ENCODE measurements around the gene TMEM79. TPM values are rescaled to one million over a fixed set of nuclear protein-coding genes. Genes with fewer than 3 reads are reported as not detected.

The TMEM79 gene
- total RNA-seq, 2 experiments from 2014 or later, result 6.2 to 6.8 TPM

- Histone ChIP-seq H2AFZ (ENCODE audit: low read length) (no peak overlapping the region), H3K36me3 (ENCODE audit: insufficient read depth, low read length) (no peaks in the 10 kb centered on the region), H3K9me3 (ENCODE audit: low read length) (no peaks in the 10 kb centered on the region), H3K4me1 (ENCODE audit: insufficient read depth, low read length, poor library complexity, severe bottlenecking) (no peaks in the 10 kb centered on the region), H3K4me3 (ENCODE audit: low read depth, low read length, poor library complexity, severe bottlenecking) (no peak overlapping the region), H4K20me1 (ENCODE audit: insufficient read depth, low read length) (no peaks in the 10 kb centered on the region), H3K4me2 (ENCODE audit: low read length) (no peak overlapping the region), H3K27ac (ENCODE audit: low read depth, low read length, poor library complexity, severe bottlenecking) (no peak overlapping the region), H3K79me2 (ENCODE audit: insufficient read depth, low read depth, low read length) (no peaks in the 10 kb centered on the region), H3K9me2 (ENCODE audit: insufficient read depth, low read length) (no peaks in the 10 kb centered on the region)
- ChIA-PET CTCF (ENCODE audit: unreplicated experiment) (no interaction called here), POLR2A (no interaction called here)
- TF ChIP-seq EZH2phosphoT487 (IDR thresholded peaks at IDR 0.05; ENCODE audit: borderline replicate concordance, low read depth, low read length), result no peak
- intact Hi-C loops (cut with micrococcal nuclease; ENCODE audit: unreplicated experiment), result no loop called here
- no peak for DNase-seq (ENCODE audit: low spot score)
- no TSS peak for BruUV-seq (replicated peaks)
Observed at GRCh38 chr1:156293098-156293434, 8.9 kb downstream of the TMEM79 start.

- Histone ChIP-seq H2AFZ (ENCODE audit: low read length) (no peak overlapping the region), H3K79me2 (ENCODE audit: insufficient read depth, low read depth, low read length) (no peaks in the 10 kb centered on the region), H4K20me1 (ENCODE audit: insufficient read depth, low read length) (no peaks in the 10 kb centered on the region), H3K9me3 (ENCODE audit: low read length) (no peaks in the 10 kb centered on the region), H3K4me2 (ENCODE audit: low read length) (no peak overlapping the region), H3K9me2 (ENCODE audit: insufficient read depth, low read length) (no peaks in the 10 kb centered on the region), H3K4me1 (ENCODE audit: insufficient read depth, low read length, poor library complexity, severe bottlenecking) (no peaks in the 10 kb centered on the region), H3K27ac (ENCODE audit: low read depth, low read length, poor library complexity, severe bottlenecking) (no peak overlapping the region), H3K4me3 (ENCODE audit: low read depth, low read length, poor library complexity, severe bottlenecking) (no peak overlapping the region), H3K36me3 (ENCODE audit: insufficient read depth, low read length) (no peaks in the 10 kb centered on the region)
- POLR2A ChIA-PET, result no interaction called here
- no TSS peak for BruUV-seq (replicated peaks)
- TF ChIP-seq CTCF (conservative IDR thresholded peaks at IDR 0.05; ENCODE audit: low read length) (no peak), EZH2phosphoT487 (IDR thresholded peaks at IDR 0.05; ENCODE audit: borderline replicate concordance, low read depth, low read length) (no peak)
- CTCF ChIA-PET (ENCODE audit: unreplicated experiment), result no interaction called here
- intact Hi-C loops (cut with micrococcal nuclease; ENCODE audit: unreplicated experiment), result no loop called here
- DNase-seq (ENCODE audit: low spot score), result no peak
Observed at GRCh38 chr1:156293895-156294294, 9.8 kb downstream of the TMEM79 start.

DNA sequence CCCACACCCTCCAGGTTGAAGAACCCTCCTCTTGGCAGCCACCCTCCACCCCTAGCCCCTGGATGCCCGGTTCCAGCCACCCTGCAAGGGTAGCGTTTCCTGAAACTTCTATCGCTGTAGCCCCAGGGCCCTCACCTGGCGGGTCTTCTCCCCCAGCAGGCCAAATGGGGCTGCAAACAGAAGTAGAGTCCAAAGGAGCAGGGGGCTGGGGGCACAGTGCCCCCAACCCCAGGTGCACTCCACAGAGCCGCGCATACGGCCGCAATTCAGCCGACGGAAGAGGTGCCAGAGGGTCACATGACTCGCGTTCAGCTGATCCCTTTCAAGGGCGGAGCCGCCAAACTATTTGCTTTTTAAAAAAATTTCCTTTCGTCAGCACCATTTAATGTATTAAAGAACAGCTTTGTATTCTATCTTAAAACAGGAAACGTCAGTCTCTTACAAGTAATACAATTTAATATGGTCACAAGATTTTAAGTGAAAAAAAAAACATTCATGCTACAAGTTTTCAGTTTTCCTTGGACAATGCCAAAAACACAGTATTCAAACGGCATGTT, 11.3 kb downstream of the TMEM79 start, which contains the start of gene GLMP:
TSS of gene GLMP (minus strand) at position 289 of the 557 bp plus-strand sequence. CDS start at position 255, 34 bp downstream.
- H3K27ac ChIP-seq (ENCODE audit: low read depth, low read length, poor library complexity, severe bottlenecking), result no peak within 1 kb of the TSS
- no peak within 1 kb of the TSS for H3K4me3 ChIP-seq (ENCODE audit: low read depth, low read length, poor library complexity, severe bottlenecking)
- no peaks in the 10 kb centered on the region for H3K9me2 ChIP-seq (ENCODE audit: insufficient read depth, low read length)
- BruUV-seq (replicated peaks), result no TSS peak
- H3K79me2 ChIP-seq (ENCODE audit: insufficient read depth, low read depth, low read length), result no peaks in the 10 kb centered on the region
- no peaks in the 10 kb centered on the region for H3K36me3 ChIP-seq (ENCODE audit: insufficient read depth, low read length)
- H4K20me1 ChIP-seq (ENCODE audit: insufficient read depth, low read length), result no peaks in the 10 kb centered on the region
- intact Hi-C loops (cut with micrococcal nuclease; ENCODE audit: unreplicated experiment), result no loop called here
- TF ChIP-seq EZH2phosphoT487 (IDR thresholded peaks at IDR 0.05; ENCODE audit: borderline replicate concordance, low read depth, low read length) (no peak), CTCF (conservative IDR thresholded peaks at IDR 0.05; ENCODE audit: low read length) (no peak)
- POLR2A ChIA-PET, result interaction anchor here (0.7 kb wide), 1 partner anchor 36 kb away, joined by 3 read pairs; no protein-coding TSS in a partner anchor
- no peak within 1 kb of the TSS; the same call in 1 of the 2 replicates for H2AFZ ChIP-seq (ENCODE audit: low read length)
- no peak for DNase-seq (ENCODE audit: low spot score)
- H3K4me1 ChIP-seq (ENCODE audit: insufficient read depth, low read length, poor library complexity, severe bottlenecking), result no peaks in the 10 kb centered on the region
- H3K4me2 ChIP-seq (ENCODE audit: low read length), result peak within 1 kb of the TSS; percentile 54; the same call in 1 of the 2 replicates
- CTCF ChIA-PET (ENCODE audit: unreplicated experiment), result no interaction called here
- no peaks in the 10 kb centered on the region for H3K9me3 ChIP-seq (ENCODE audit: low read length)
